Activated CD4-positive, alpha-beta T cell treated with anti-CD3 and anti-CD28 coated beads for 24 hours (primary cell): ENCODE measurements around the gene PLCE1.
"Not testable (repeated sequence)": the region's sequence is repeated elsewhere in the genome, so short reads cannot be mapped to it uniquely, and the experiment has no call there.

Experiments used
- DNase-seq, 2 donors: peaks; one replicate each; pipeline ENCODE4 v3.0.0-alpha.2; 2020; ENCODE audit warnings: low read depth in 2 of 2

Gene PLCE1

GRCh38 chr10:93993782-93994437 lies at the start of gene PLCE1:
Gene PLCE1 (plus strand): TSS chr10:93993931. CDS start chr10:94031047, 37,116 bp downstream.
- DNase-seq, result peak in 1 of 2 donors; percentile 3

- DNase-seq, result no peak
Measured at GRCh38 chr10:93945819-93946218, 47.9 kb upstream of the PLCE1 start.

- DNase-seq, result no peak
Measured at GRCh38 chr10:93947055-93947454, 46.7 kb upstream of the PLCE1 start.

- no peak for DNase-seq
Measured at GRCh38 chr10:93947524-93947923, 46.2 kb upstream of the PLCE1 start.

- DNase-seq, result no peak
Measured at GRCh38 chr10:93951905-93952304, 41.8 kb upstream of the PLCE1 start.

- no peak for DNase-seq
Measured at GRCh38 chr10:93954299-93954698, 39.4 kb upstream of the PLCE1 start.

GRCh38 chr10:93954726-93955363 lies 38.9 kb upstream of the PLCE1 start:
- DNase-seq, result no peak

- no peak for DNase-seq
Measured at GRCh38 chr10:93958834-93959233, 34.9 kb upstream of the PLCE1 start.

GRCh38 chr10:93960988-93961387 lies 32.7 kb upstream of the PLCE1 start:
- not testable (repeated sequence) for DNase-seq

- DNase-seq, result no peak
Measured at GRCh38 chr10:93962973-93963372, 30.8 kb upstream of the PLCE1 start.

GRCh38 chr10:93963434-93963833 lies 30.3 kb upstream of the PLCE1 start:
- DNase-seq, result no peak

- no peak for DNase-seq
Measured at GRCh38 chr10:93965911-93966310, 27.8 kb upstream of the PLCE1 start.

- DNase-seq, result no peak
Measured at GRCh38 chr10:93967756-93968155, 26.0 kb upstream of the PLCE1 start.

GRCh38 chr10:93968540-93968945 lies 25.2 kb upstream of the PLCE1 start:
- no peak for DNase-seq

- not testable (repeated sequence) for DNase-seq
Measured at GRCh38 chr10:93970433-93971010, 23.2 kb upstream of the PLCE1 start.

- DNase-seq, result no peak
Measured at GRCh38 chr10:93973748-93974445, 19.8 kb upstream of the PLCE1 start.

- no peak for DNase-seq
Measured at GRCh38 chr10:93977442-93977841, 16.3 kb upstream of the PLCE1 start.

GRCh38 chr10:93980486-93980885 lies 13.2 kb upstream of the PLCE1 start:
- DNase-seq, result no peak

GRCh38 chr10:93991114-93991513 lies 2.6 kb upstream of the PLCE1 start:
- no peak for DNase-seq

GRCh38 chr10:93991596-93992284 lies 2.0 kb upstream of the PLCE1 start:
- no peak for DNase-seq

- no peak for DNase-seq
Measured at GRCh38 chr10:93992400-93993030, 1.2 kb upstream of the PLCE1 start.

- no peak for DNase-seq
Measured at GRCh38 chr10:93993414-93993781, 333 bp upstream of the PLCE1 start.
